ENCODE measurements around the gene CCNJL.
"Not testable (repeated sequence)": the region's sequence is repeated elsewhere in the genome, so short reads cannot be mapped to it uniquely, and the experiment has no call there.

The CCNJL gene

GRCh38 chr5:160266752-160267345 is 45.5 kb downstream of the CCNJL start:
- in situ Hi-C loops (cut with MboI; ENCODE audit: low sequenced_read_pairs): no loop called here

GRCh38 chr5:160266044-160266443 is 46.3 kb downstream of the CCNJL start:
- in situ Hi-C loops (cut with MboI; ENCODE audit: low sequenced_read_pairs): no loop called here

GRCh38 chr5:160263326-160263855 is 49.0 kb downstream of the CCNJL start:
- in situ Hi-C loops (cut with MboI; ENCODE audit: low sequenced_read_pairs): no loop called here

GRCh38 chr5:160262151-160263074 is 50.0 kb downstream of the CCNJL start:
- in situ Hi-C loops (cut with MboI; ENCODE audit: low sequenced_read_pairs): no loop called here

GRCh38 chr5:160260881-160261815 is 51.2 kb downstream of the CCNJL start:
- in situ Hi-C loops (cut with MboI; ENCODE audit: low sequenced_read_pairs): no loop called here

- in situ Hi-C loops (cut with MboI; ENCODE audit: low sequenced_read_pairs): no loop called here
These were observed 52.2 kb downstream of the CCNJL start for GRCh38 chr5:160260006-160260775.

- in situ Hi-C loops (cut with MboI; ENCODE audit: low sequenced_read_pairs): no loop called here
These were observed 53.0 kb downstream of the CCNJL start for GRCh38 chr5:160259341-160259740.

GRCh38 chr5:160254706-160255105 is 57.7 kb downstream of the CCNJL start:
- in situ Hi-C loops (cut with MboI; ENCODE audit: low sequenced_read_pairs): no loop called here

- in situ Hi-C loops (cut with MboI; ENCODE audit: low sequenced_read_pairs): no loop called here
These were observed 58.9 kb downstream of the CCNJL start for GRCh38 chr5:160253441-160253840.

GRCh38 chr5:160252916-160253315 is 59.4 kb downstream of the CCNJL start:
- in situ Hi-C loops (cut with MboI; ENCODE audit: low sequenced_read_pairs): no loop called here

- in situ Hi-C loops (cut with MboI; ENCODE audit: low sequenced_read_pairs): no loop called here
These were observed 60.8 kb downstream of the CCNJL start for GRCh38 chr5:160251406-160252155.

- in situ Hi-C loops (cut with MboI; ENCODE audit: low sequenced_read_pairs): no loop called here
These were observed 61.5 kb downstream of the CCNJL start for GRCh38 chr5:160250826-160251225.

GRCh38 chr5:160250226-160250625 is 62.1 kb downstream of the CCNJL start:
- in situ Hi-C loops (cut with MboI; ENCODE audit: low sequenced_read_pairs): no loop called here

- in situ Hi-C loops (cut with MboI; ENCODE audit: low sequenced_read_pairs): not testable (repeated sequence)
These were observed 62.8 kb downstream of the CCNJL start for GRCh38 chr5:160249570-160249969.

- in situ Hi-C loops (cut with MboI; ENCODE audit: low sequenced_read_pairs): no loop called here
These were observed 66.8 kb downstream of the CCNJL start for GRCh38 chr5:160245506-160246086.

- in situ Hi-C loops (cut with MboI; ENCODE audit: low sequenced_read_pairs): no loop called here
These were observed 70.2 kb downstream of the CCNJL start for GRCh38 chr5:160242145-160242544.

- in situ Hi-C loops (cut with MboI; ENCODE audit: low sequenced_read_pairs): no loop called here
These were observed 72.0 kb downstream of the CCNJL start for GRCh38 chr5:160240350-160240749.

GRCh38 chr5:160237571-160238093 is 74.7 kb downstream of the CCNJL start:
- in situ Hi-C loops (cut with MboI; ENCODE audit: low sequenced_read_pairs): no loop called here

- in situ Hi-C loops (cut with MboI; ENCODE audit: low sequenced_read_pairs): no loop called here
These were observed 76.6 kb downstream of the CCNJL start for GRCh38 chr5:160235731-160236130.

Data from HL-60/S4 treated with retinoic acid at 250 ng/mL for 4 days and 3 days (cell line).